Measurements from ENCODE around the gene KAZN. TPM values are rescaled to one million over a fixed set of nuclear protein-coding genes. Genes with fewer than 3 reads are reported as not detected.
"Not testable (repeated sequence)": the region's sequence is repeated elsewhere in the genome, so short reads cannot be mapped to it uniquely, and the experiment has no call there.

KAZN gene
- total RNA-seq, 2 experiments from 2014 or later, result 0.22 to 0.55 TPM

DNA sequence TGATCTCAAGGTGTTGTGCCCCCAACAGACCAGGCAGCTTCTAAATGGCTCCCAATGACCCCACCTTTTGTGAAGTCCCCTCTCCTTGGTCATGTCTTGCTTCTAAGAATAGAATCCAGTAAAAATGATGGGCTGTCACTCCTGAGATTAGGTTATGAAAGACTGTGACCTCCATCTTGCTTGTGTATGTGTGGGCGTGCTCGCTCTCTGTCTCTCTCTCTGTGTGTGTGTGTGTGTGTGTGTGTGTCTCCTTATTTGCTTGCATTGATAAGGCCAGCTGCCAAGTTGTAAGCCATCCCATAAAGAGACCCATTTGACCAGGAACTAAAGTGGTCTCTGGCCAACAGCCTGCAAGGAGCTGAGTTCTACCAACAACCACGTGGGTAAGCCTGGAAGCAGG, 532.1 kb downstream of the KAZN start:
- Histone ChIP-seq H3K27me3 (ENCODE audit: control insufficient read depth in 1 of 2, insufficient read depth in 2 of 2, low read length in 2 of 2) (peaks cover 3 to 20% of the 10 kb centered on the region in 2 experiments), H3K4me3 (ENCODE audit: low read length) (no peak overlapping the region), H3K4me1 (ENCODE audit: insufficient read depth, low read length) (no peaks in the 10 kb centered on the region), H3K36me3 (ENCODE audit: insufficient read depth, low read length) (no peaks in the 10 kb centered on the region), H3K27ac (ENCODE audit: low read depth in 1 of 2, low read length in 2 of 2) (no peak overlapping the region), H3K9me3 (ENCODE audit: control insufficient read depth in 1 of 2, insufficient read depth in 1 of 2, low read length in 2 of 2) (peaks cover 0 to 4% of the 10 kb centered on the region in 2 experiments)
- no peak for ATAC-seq (ENCODE audit: poor library complexity)
- no peak overlapping the region for H3K27ac Mint-ChIP-seq
- no peaks in the 10 kb centered on the region for H3K36me3 Mint-ChIP-seq (ENCODE audit: low read depth)
- TF ChIP-seq, protein P1, sequence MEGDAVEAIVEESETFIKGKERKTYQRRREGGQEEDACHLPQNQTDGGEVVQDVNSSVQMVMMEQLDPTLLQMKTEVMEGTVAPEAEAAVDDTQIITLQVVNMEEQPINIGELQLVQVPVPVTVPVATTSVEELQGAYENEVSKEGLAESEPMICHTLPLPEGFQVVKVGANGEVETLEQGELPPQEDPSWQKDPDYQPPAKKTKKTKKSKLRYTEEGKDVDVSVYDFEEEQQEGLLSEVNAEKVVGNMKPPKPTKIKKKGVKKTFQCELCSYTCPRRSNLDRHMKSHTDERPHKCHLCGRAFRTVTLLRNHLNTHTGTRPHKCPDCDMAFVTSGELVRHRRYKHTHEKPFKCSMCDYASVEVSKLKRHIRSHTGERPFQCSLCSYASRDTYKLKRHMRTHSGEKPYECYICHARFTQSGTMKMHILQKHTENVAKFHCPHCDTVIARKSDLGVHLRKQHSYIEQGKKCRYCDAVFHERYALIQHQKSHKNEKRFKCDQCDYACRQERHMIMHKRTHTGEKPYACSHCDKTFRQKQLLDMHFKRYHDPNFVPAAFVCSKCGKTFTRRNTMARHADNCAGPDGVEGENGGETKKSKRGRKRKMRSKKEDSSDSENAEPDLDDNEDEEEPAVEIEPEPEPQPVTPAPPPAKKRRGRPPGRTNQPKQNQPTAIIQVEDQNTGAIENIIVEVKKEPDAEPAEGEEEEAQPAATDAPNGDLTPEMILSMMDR (IDR thresholded peaks at IDR 0.05), result no peak
- DNase-seq, result no peak
- POLR2A ChIA-PET, result no interaction called here
- H3K27me3 Mint-ChIP-seq, result peaks cover 34% of the 10 kb centered on the region
- CTCF ChIA-PET, result no interaction called here
- H3K4me3 Mint-ChIP-seq, result no peak overlapping the region
- no peaks in the 10 kb centered on the region for H3K9me3 Mint-ChIP-seq
- intact Hi-C loops (cut with DNase I, micrococcal nuclease), result no loop called here
- no peaks in the 10 kb centered on the region for H3K4me1 Mint-ChIP-seq (ENCODE audit: low read depth)

DNA sequence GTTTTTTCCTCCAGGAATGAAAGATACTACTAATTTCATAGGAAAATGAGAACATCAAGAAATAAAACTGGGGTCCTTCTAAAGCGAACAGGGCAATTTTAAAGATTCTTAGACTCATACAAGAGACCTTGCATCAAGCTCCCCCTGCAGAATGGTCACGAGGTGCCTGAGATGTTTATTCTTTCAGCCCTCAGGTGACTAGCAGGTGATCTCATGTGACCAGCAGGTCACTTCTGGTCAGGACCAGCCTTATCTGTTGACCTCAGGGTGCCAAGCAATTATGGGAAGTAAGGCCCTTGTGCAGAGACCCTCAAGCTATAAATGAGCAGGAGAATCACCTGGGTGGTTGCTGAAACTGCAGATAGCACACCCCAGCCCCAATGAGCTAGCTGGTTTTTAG, 534.5 kb downstream of the KAZN start:
- Mint-ChIP-seq H3K27me3 (peaks cover 53% of the 10 kb centered on the region), H3K27ac (no peak overlapping the region), H3K4me1 (ENCODE audit: low read depth) (no peaks in the 10 kb centered on the region), H3K9me3 (no peaks in the 10 kb centered on the region), H3K36me3 (ENCODE audit: low read depth) (no peaks in the 10 kb centered on the region), H3K4me3 (no peak overlapping the region)
- TF ChIP-seq, protein P1 (IDR thresholded peaks at IDR 0.05), result no peak
- intact Hi-C loops (cut with DNase I, micrococcal nuclease), result no loop called here
- Histone ChIP-seq H3K9me3 (ENCODE audit: control insufficient read depth in 1 of 2, insufficient read depth in 1 of 2, low read length in 2 of 2) (peaks cover 0 to 4% of the 10 kb centered on the region in 2 experiments), H3K27me3 (ENCODE audit: control insufficient read depth in 1 of 2, insufficient read depth in 2 of 2, low read length in 2 of 2) (peaks cover 9 to 20% of the 10 kb centered on the region in 2 experiments), H3K4me1 (ENCODE audit: insufficient read depth, low read length) (no peaks in the 10 kb centered on the region), H3K27ac (ENCODE audit: low read depth in 1 of 2, low read length in 2 of 2) (no peak overlapping the region), H3K36me3 (ENCODE audit: insufficient read depth, low read length) (no peaks in the 10 kb centered on the region), H3K4me3 (ENCODE audit: low read length) (no peak overlapping the region)
- ChIA-PET POLR2A (no interaction called here), CTCF (no interaction called here)
- DNase-seq, result no peak
- no peak for ATAC-seq (ENCODE audit: poor library complexity)

DNA sequence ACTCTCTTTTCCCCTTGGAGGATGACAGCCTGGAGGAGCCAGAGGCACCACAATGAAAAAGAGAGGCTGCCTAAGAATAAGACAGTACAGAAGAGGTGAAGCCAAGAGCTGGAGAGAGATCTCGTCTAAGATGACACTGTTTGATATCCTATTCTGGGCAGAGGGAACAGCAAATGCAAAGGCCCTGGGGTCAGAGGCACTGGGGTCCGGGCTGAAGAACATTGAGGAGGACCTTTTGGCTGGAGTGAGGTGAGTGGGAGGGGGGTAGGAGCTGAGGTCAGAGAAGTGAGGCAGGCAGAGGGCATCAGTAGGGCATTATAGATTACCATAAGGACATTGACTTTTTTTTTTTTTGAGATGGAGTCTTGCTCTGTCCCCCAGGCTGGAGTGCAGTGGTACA, 535.8 kb downstream of the KAZN start:
- Histone ChIP-seq H3K9me3 (ENCODE audit: control insufficient read depth in 1 of 2, insufficient read depth in 1 of 2, low read length in 2 of 2) (peaks cover 0 to 4% of the 10 kb centered on the region in 2 experiments), H3K36me3 (ENCODE audit: insufficient read depth, low read length) (no peaks in the 10 kb centered on the region), H3K27ac (ENCODE audit: low read depth in 1 of 2, low read length in 2 of 2) (no peak overlapping the region), H3K4me1 (ENCODE audit: insufficient read depth, low read length) (no peaks in the 10 kb centered on the region), H3K27me3 (ENCODE audit: control insufficient read depth in 1 of 2, insufficient read depth in 2 of 2, low read length in 2 of 2) (peaks cover 9 to 20% of the 10 kb centered on the region in 2 experiments), H3K4me3 (ENCODE audit: low read length) (no peak overlapping the region)
- no peaks in the 10 kb centered on the region for H3K36me3 Mint-ChIP-seq (ENCODE audit: low read depth)
- TF ChIP-seq, protein P1 (IDR thresholded peaks at IDR 0.05), result no peak
- H3K27me3 Mint-ChIP-seq, result peaks cover 58% of the 10 kb centered on the region
- H3K27ac Mint-ChIP-seq, result no peak overlapping the region
- no peak overlapping the region for H3K4me3 Mint-ChIP-seq
- no peak for DNase-seq
- no peaks in the 10 kb centered on the region for H3K9me3 Mint-ChIP-seq
- no peak for ATAC-seq (ENCODE audit: poor library complexity)
- no peaks in the 10 kb centered on the region for H3K4me1 Mint-ChIP-seq (ENCODE audit: low read depth)
- intact Hi-C loops (cut with DNase I, micrococcal nuclease), result no loop called here
- CTCF ChIA-PET, result no interaction called here
- POLR2A ChIA-PET, result no interaction called here

DNA sequence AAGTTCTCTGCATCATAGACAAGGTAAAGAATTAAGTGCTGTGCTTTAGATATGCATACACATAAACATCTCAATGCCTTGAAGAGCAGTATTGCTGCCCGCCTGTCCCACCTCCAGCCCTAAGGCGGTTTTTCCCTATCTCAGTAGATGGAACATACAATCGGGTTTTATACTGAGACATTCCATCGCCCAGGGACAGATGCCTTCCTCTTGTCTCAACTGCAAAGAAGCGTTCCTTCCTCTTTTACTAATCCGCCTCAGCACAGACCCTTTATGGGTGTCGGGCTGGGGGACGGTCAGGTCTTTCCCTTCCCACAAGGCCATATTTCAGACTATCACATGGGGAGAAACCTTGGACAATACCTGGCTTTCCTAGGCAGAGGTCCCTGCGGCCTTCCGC, 537.1 kb downstream of the KAZN start:
- H3K27me3 Mint-ChIP-seq, result peaks cover 64% of the 10 kb centered on the region
- H3K27ac Mint-ChIP-seq; H3K4me3 Mint-ChIP-seq; CTCF ChIA-PET; H3K9me3 ChIP-seq (ENCODE audit: control insufficient read depth in 1 of 2, insufficient read depth in 1 of 2, low read length in 2 of 2); H3K36me3 Mint-ChIP-seq (ENCODE audit: low read depth); POLR2A ChIA-PET; H3K27ac ChIP-seq (ENCODE audit: low read depth in 1 of 2, low read length in 2 of 2); H3K9me3 Mint-ChIP-seq; intact Hi-C loops (cut with DNase I, micrococcal nuclease); ATAC-seq (ENCODE audit: poor library complexity); H3K4me1 Mint-ChIP-seq (ENCODE audit: low read depth); H3K4me1 ChIP-seq (ENCODE audit: insufficient read depth, low read length); H3K4me3 ChIP-seq (ENCODE audit: low read length); H3K36me3 ChIP-seq (ENCODE audit: insufficient read depth, low read length); DNase-seq: not testable (repeated sequence)
- peaks cover 17 to 20% of the 10 kb centered on the region in 2 experiments for H3K27me3 ChIP-seq (ENCODE audit: control insufficient read depth in 1 of 2, insufficient read depth in 2 of 2, low read length in 2 of 2)

All from CD4-positive, alpha-beta T cell (primary cell).